Activated T-cell treated with anti-CD3 and anti-CD28 coated beads for 4 hours (primary cell): ENCODE results near the gene MET.
"Not testable (repeated sequence)": the region's sequence is repeated elsewhere in the genome, so short reads cannot be mapped to it uniquely, and the experiment has no call there.

Experiments
- DNase-seq: peaks from one replicate; pipeline ENCODE4 v3.0.0-alpha.2; 2020

Gene MET

DNA sequence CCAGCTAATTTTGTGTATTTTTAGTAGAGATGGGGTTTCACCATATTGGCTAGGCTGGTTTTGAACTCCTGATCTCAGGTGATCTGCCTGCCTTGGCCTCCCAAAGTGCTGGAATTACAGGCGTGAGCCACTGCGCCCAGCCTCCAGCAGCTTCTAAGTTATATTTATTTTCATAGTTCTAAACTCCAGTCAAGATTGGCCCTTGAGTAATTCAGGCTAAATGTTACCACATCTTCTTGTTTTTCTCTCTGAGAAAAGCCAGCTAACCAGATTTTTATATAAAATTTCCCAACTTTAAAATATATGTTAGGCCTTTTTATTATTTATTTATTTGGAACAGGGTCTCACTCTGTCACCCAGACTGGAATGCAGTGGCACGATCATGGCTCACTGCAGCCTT lies 141.4 kb downstream of the MET start:
- DNase-seq: not testable (repeated sequence)

DNA sequence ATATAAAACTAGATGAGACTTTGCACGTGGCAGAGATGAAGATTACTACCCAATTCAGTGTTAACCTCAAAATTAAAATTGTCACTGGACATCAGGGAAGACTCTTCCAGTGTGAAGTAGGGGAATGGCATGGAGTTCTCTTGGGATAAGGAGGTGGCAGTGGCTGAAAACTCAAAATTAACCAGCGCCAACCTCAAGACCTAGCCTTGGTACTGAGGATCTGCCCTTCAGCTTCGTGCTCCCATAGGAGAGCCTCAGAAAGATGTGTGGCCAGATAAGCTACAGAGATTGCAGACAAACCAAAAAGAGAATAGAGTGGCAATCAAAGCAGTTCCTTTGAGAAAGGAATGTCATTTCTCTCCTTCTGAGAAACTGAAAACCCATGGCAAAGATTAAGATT lies 143.0 kb downstream of the MET start:
- DNase-seq: no peak

DNA sequence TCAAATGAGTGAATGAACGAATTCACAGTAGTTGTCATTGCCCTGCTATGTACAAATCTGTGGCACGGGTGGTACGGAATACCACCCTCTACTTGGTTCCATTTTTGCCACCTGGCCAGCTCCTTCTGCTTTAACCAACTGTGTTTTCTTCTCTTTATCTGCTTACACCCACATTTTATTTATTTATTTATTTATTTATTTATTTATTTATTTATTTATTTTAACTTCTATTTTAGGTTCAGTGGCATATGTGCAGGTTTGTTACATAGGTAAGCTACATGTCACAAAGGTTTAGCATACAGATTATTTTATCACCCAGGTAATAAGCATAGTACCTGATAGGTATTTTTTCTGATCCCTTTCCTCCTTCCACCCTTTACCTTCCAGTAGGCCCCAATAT lies 148.2 kb downstream of the MET start:
- DNase-seq: no peak

DNA sequence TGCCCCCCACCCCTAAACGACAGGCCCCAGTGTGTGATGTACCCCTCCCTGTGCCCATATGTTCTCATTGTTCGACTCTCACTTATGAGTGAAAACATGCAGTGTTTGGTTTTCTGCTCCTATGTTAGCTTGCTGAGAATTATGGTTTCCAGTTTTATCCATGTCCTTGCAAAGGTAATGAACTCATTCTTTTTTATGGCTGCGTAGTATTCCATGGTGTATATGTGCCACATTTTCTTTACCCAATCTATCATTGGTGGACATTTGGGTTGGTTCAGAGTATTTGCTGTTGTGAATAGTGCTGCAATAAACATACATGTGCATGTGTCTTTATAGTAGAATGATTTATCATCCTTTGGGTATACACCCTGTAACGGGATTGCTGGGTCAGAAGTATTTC lies 149.7 kb downstream of the MET start:
- DNase-seq: not testable (repeated sequence)

DNA sequence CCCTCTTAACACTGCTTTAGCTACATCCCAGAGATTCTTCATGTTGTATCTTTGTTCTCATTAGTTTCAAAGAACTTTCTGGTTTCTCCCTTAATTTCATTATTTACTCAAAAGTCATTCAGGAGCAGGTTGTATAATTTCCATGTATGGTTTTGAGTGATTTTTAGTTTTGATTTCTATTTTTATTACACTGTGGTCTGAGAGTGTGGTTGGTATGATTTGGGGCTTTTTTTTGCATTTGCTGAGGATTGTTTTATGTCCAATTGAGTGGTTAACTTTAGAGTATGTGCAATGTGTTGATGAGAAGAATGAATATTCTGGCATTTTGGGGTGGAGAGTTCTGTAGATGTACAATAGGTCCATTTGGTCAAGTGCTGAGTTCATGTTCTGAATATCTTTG lies 152.5 kb downstream of the MET start:
- DNase-seq: no peak

DNA sequence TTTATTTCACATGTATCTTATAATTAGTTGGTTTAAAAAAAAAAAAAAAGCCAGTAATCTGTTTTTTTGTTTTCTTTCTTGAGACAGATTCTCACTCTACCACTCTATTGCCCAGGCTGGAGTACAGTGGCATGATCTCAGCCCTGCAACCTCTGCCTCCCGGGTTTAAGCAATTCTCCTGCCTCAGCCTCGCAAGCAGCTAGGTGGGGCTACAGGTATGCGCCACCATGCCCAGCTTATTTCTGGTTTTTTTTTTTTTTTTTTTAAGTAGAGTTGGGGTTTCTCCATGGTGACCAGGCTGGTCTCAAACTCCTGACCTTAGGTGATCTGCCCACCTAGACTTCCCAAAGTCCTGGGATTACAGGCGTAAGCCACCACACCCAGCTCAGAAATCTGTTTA lies 156.3 kb downstream of the MET start:
- DNase-seq: no peak

DNA sequence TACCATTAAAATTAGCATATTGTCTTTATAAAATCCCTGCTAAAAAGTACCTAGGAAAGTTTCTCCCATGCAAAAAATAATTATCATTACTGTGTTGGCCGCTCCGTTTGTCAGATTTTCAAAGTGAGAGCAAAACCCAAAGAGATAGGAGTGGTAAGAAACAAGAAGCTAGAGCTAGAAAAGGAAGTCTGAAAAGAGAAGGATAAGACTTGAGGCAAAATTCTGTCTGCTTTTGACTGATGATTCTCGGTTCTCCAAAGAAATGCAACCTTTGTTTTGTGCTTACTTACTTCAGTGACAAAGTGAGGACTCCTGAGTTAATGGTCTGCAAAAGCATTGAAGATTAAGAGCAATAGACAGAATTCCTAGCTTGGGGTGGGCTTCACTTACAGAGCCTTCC lies 157.0 kb downstream of the MET start:
- DNase-seq: no peak

DNA sequence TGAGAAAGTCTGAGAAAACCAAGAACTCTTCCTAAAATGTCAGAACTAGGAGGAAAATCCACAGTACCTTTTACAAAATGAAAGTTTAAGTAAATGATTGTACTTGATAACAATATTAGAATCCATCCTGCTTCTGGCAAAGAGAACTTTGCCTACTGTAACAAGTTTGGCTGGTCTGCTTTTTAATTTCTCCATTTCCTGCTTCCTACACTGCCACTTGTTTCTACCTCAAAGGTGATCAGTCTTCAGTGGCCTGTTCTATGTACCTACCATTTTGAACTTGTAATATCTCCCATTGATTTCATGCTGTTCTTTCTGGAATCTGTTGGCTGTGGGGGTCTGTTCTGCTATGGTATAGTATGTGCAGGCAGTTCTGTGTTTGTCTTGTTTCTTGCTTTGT lies 157.5 kb downstream of the MET start:
- no peak for DNase-seq

DNA sequence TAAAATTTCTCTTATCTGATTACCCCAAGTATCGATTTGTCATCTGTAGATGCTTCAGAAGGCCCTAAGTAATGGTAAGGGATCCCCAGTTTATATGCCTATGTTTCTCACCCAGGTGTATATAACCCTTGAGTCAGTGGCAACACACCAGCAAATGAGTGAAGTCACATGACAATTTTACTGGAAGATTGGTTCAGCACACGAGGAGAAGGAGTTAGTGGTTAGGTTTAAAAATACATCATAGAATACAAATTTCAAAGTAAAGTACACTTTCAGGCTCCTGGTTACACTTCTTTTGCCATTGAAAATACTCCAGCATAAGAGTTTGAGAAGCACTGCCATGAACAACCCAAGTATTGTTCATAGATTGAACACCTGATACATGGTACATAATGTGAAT lies 160.7 kb downstream of the MET start:
- no peak for DNase-seq

DNA sequence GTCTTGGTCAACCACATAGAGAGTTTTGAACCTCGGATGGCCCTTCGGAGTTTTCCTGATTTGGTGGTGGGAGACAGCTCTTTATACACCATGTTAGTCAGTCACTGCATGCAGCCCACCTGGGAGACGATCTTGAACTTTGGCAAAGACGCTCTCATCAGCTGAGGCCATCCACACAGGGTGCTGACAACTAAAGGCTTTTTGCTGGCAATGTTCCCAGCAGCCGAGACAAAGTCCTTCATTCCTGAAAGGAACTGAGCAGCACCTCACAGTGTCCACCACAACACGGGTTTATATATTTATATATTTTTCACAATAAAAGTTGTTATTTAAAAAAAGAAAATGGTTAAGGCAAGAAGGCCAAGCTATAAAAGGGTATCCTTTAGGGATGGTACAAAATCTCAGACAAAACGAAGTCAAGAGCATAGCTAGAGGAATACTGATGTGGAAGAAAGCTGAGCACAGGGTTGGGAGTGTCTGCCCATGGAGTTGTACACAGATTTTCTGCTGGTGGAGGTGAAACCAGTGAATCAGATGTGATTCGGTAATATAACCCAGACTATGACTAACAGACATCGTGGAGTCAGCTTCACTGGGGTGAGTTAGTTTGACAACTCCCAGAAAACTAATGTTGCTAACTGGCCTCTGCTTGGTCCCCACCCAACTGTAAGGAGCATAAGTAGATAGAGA lies 163.0 kb downstream of the MET start:
- DNase-seq: no peak

DNA sequence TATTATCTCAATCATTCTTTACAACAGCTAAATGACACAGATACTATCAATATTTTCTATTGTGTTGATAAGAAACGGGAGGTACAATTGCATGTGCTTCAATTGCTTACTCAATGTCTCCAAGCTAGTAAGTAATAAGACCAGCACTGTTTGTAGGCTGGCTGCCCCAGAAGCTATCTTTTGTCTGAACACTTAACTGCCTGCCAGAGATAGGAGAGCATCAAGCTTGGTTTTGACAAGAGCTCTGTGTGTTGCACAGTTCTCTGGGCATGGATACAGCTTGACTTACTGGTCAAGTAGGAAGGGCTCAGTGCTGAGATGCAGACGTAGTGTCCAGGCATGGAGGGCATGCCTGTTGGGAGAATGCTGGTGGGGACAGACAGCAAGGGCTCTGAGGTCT lies 164.1 kb downstream of the MET start:
- DNase-seq: no peak

DNA sequence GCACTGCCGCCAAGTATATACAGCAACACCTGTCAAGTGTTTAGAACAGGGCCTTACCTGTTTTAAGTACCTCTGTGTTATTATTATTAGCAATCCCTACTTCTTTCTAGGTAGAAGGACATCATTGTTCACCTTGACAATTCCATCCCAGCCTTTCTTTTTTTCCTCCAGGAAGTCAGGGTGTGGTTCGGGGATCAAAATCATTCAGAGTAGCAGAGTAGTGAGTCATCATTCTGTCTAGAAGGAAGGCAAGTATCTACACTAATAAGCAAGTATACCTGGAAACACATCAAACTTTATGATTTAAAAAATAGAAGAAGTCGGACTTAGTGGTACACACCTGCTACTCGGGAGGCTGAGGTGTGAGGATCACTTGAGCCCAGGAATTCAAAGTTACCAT lies 164.9 kb downstream of the MET start:
- no peak for DNase-seq

DNA sequence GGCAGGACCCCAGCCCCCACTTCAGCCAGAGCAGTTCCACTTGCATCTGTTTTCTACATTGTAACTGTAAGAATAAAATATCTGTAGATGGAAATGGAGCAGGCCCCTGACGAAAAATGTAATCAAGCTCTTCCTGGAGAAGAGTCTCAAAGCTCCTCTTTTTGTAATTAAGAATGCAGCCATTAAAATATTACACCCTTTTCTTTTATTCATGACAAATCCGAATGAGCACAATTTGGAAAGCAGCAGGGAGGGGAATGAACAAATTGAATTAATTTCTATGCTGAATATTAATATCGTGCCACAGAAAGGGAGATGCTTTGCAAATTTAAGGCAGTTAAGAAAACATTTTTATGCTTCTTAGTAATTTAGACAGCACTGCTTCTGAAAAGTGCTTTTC lies 165.6 kb downstream of the MET start:
- DNase-seq: no peak

DNA sequence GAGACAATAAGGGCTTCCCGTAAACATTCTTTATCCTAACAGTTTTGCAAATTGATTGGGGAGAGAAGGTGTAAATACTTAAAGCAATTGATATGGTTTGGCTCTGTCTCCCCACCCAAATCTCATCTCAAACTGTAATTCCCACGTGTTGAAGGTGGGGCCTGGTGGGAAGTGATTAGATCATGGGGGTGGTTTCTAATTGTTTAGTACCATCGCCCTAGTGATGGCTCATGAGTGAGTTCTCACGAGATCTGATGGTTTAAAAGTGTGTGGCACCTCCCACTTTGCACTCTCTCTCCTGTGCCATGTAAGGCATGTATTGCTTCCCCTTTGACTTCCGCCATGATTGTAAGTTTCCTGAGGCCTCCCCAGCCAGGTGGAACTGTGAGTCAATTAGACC lies 168.3 kb downstream of the MET start:
- no peak for DNase-seq

DNA sequence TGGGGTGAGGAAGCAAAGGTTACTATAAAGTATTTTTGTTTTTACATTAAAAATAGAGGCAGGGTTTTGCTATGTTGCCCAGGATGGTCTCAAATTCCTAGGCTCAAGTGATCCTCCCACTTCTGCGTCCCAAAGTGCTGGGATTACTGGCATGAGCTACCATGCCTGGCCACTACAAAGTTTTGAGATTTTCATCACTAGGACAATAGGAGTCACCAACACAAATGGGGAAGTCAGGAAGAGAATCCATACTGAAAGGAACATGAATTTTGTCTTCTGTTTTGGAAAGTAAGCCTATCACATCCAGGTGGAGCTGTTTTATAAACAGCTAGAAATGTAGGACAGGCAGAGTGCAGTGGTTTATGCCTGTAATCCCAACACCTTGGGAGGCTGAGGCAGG lies 170.4 kb downstream of the MET start:
- DNase-seq: no peak

DNA sequence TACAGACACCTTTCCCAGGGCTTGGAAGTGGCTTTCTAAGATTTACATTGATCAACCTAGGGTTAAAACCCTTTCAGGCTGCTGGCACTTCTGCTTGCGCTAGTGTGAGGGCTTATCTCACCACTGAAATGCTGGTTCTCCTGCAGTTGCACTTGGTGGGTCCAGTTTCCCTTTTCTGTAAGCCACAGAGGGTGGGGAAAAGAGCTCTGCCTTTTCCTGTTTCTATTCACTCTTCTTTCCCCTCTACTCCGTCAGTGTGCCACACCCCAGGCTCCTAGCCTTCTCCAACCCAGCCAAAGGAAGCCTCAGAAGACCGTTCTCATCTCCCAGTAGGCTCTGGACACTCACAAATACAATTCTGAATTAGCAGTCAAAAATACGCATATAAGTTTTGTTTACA lies 171.4 kb downstream of the MET start:
- DNase-seq: no peak
